Stimulated activated CD4-positive, alpha-beta T cell treated with anti-CD3 and anti-CD28 coated beads, Interleukin-15, amount 100 ng/mL, for 1 hour (primary cell): ENCODE data around the gene SOX8.

Source experiments
- DNase-seq, 2 donors: peaks; one replicate each; pipeline ENCODE4 v3.0.0-alpha.2; 2020; ENCODE audit warnings: low read depth in 1 of 2, low spot score in 1 of 2

SOX8 gene

GRCh38 chr16:1003391-1004347 lies 22.1 kb downstream of the SOX8 start:
- peak in 1 of 2 donors; percentile 32 for DNase-seq

GRCh38 chr16:1005286-1005685 lies 23.7 kb downstream of the SOX8 start:
- no peak for DNase-seq

GRCh38 chr16:1006781-1007180 lies 25.2 kb downstream of the SOX8 start:
- no peak for DNase-seq

- DNase-seq: no peak
Observed at GRCh38 chr16:1007284-1007850, 25.8 kb downstream of the SOX8 start.

GRCh38 chr16:1008085-1008484 lies 26.5 kb downstream of the SOX8 start:
- DNase-seq: no peak

DNA sequence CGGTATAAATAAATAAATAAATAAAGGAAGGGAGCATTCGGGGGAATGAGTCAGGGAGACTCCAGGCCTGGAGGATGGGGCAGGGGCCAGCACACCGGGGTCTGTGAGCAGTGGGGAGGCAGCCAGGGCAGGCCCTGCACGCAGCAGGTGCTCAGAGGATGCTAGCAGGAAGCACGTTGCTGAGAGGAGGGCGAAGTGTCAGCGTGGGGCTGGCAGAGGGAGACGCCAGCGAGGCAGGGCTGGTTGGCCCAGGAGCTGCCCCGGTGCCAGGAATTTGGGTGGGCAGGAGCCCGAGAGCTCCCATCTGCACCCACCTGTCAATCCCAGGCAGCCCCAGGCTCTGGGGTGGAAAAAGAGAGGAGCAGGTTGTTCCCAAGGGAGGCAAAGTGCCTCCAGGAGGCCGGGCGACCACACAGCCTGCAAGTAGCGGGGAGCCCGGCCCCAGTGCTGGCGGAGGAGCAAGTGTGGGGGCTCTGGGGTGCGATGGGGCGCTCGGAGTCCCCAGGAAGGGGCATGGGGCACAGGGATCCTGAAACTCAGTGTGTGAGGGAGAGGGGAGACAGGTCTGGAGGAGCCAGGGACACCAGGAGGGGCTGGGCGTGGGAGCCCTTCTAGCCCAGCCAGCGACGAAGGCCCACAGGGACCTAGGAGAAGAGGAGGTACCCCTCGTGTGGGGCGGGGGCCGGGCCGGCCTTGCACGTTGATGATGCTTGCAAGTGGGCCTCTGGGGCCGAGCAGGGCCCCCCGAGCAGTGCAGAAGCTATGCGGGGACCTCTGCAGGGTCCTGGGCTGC lies 28.0 kb downstream of the SOX8 start:
- DNase-seq: no peak

- DNase-seq: no peak
Observed at GRCh38 chr16:1010251-1010650, 28.7 kb downstream of the SOX8 start.

- DNase-seq: no peak
Observed at GRCh38 chr16:1010815-1011214, 29.2 kb downstream of the SOX8 start.

DNA sequence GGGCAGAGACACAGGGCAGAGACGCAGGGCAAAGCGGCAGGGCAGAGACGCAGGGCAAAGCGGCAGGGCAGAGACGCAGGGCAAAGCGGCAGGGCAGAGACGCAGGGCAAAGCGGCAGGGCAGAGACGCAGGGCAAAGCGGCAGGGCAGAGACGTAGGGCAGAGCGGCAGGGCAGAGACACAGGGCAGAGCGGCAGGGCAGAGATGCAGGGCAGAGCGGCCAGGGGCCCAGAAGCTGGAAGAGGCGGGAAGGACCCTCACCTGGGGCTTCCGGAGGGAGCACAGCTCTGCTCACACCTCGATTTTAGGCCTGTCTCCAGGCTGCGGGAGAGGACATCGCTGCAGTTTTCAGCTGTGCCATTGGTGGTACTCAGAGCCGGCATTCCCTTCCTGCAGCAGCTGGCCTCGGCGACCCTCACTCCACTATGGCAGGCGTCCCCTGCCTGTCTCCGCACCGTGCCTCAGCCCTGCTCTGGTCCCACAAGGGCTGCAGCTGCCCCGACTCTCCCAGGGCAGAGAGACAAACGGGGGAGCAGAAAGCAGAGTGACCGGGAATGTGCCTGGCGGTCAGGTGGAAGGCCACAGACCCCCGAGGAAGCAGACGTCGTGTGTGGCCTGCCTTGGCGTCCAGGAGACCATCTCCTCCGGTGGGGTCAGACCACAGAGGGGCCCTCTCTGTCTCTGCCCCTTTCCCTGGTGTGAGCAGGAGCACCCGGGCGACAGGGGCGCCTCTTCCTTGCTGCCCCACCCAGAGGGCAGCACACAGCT lies 29.9 kb downstream of the SOX8 start:
- no peak for DNase-seq

DNA sequence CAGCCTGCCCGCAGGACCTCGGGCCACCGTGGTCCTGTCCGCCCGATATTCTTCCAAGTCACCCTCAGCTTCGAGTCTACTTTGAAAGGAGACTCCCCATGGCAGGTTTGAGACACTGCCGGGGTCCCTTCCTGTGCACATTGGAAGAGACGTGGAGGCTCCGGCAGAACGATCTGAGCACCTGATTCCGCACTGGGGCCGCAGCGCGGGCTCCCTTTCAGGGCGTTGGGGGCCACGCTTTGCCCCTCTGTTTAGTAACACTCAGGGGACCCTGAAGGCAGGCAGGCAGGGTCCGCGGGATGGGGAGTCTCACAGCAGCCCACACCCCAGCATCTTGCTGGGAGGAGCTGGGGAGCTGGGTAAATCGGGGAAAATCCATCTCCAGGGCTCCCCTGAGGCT lies 30.6 kb downstream of the SOX8 start:
- DNase-seq: no peak

GRCh38 chr16:1012722-1013592 lies 31.4 kb downstream of the SOX8 start:
- DNase-seq: no peak

DNA sequence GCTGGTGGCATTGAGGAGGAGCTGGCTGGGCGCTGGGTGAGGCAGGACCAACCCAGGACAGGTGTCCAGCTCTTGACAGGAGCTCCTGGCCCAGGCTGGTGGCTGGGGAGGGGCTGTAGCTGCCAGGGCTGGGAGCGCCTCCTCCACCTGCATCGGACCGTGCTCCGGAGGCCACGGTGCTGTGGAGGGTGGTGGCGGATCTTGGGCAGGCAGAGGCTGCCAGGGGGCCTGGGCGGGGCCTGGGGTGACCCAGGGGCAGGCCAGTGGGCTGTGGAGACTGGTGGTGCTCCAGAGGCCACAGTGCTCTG lies 32.0 kb downstream of the SOX8 start:
- no peak for DNase-seq

GRCh38 chr16:1014221-1014620 lies 32.7 kb downstream of the SOX8 start:
- no peak for DNase-seq

DNA sequence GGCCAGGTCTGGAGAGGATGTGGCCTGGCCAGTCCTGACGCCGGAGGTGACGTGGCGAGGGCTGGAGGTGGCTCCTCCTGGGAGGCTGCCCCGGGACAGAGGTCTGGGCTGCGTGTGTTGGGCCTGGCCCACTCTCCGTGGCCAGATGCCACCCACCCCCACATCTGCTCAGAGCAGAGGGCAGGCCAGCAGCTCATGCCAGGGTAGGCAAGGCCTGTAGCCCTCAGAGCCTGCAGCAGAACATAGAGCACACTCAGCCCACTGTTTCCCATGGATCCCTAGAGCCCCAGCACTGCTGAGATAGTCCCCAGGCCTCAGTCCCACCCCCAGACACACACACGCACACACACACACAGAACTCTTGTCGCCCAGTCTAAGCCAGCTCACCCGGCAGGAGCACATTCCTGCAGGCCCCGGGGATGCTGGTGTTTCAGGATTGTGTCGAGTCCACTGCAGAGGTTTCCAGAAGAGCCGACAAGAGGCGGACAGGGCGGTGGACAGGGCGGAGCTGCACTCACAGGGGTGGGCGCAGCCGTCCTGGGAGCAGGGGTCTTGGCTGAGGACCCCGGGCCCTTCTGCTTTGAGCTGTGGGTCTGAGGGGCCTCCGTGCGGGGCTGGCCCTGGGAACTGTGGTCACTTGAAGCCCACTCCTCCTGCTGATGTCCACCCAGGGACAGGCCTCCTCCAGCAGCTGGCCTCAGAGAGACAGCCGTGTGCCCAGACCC lies 33.4 kb downstream of the SOX8 start:
- DNase-seq: no peak

GRCh38 chr16:1018447-1019198 lies 37.1 kb downstream of the SOX8 start:
- no peak for DNase-seq

DNA sequence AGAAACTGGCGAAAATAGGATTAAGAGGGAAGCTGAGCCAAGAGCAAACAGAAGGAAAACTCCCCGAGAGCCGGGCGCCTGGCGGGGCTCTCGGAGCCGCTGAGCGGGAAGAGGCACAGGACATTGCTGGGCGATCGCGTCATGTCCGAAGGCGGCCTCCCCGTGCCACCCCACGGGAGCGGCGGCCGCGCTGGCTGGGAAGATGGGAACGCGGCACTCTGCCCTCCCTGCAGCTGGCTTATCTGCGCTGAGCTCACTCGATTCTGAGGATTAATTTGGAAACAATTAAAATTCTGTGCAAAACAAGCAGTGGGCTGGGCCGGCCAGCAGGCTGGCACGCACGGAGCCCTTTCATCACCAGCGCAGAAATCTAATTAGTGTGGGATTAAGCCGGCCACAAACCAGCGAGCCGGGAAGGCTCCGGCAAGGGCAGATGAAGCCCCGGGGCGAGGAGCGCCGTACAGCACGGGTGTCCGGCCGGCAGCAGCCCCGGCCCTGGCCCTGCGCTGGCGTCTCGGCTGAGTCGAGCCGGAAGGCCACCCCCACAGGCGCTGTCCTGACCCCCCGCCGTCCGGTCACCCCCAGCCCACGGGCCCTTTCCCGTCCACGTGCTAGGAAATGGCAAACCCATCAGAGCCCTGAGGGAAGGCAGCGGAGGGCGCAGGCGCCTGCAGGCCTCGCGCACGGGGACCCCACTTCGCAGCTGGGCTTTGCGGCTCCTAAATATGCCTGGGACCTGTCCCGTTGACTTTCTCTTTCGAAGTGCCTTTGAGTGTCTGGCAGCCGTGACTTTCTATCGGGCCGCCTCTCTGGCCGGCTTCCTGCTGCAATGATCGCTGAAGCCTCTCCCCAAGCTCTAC lies 37.9 kb downstream of the SOX8 start:
- no peak for DNase-seq

- DNase-seq: no peak
Observed at GRCh38 chr16:1020091-1020399, 38.5 kb downstream of the SOX8 start.

DNA sequence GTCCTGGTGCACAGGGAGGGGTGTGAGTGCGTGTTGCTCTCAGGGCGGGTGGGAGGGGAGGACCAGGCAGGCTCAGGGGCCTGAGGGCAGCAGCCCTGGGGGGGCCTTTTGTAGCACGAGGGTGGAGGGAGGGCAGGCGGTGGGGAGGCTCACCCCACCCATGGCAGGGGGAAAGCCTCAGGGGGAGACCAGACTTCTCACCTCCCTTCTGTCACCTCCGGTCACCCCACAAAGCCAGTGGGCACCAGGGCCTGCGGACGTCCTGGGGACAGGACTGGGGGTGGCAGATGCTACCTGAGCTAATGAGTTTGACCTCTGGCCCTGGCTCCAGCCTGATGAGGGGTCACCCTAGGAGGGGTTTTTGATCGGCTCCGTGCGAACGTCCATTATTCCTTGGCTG lies 39.0 kb downstream of the SOX8 start:
- no peak for DNase-seq
